Measurements from ENCODE around the gene RPRD2.

- TF ChIP-seq YY1 (IDR thresholded peaks at IDR 0.05; ENCODE audit: insufficient read depth, insufficient read length) (no peak), ZNF274 (IDR thresholded peaks at IDR 0.05; ENCODE audit: low read depth, low read length) (no peak)
Observed at GRCh38 chr1:150469291-150469690, 105.3 kb downstream of the RPRD2 start.
